HG03442 (cell line): ENCODE measurements around the gene L3MBTL4.

Experiments used
- ATAC-seq: cut with Tn5 transposase; IDR thresholded peaks from one replicate; pipeline ENCODE4 v1.9.1; 2021; ENCODE audit warnings: mild to moderate bottlenecking, moderate library complexity; ENCODE audit not compliant: unreplicated experiment

The L3MBTL4 gene

GRCh38 chr18:6255886-6256285 lies 158.8 kb downstream of the L3MBTL4 start:
- ATAC-seq = no peak

- ATAC-seq = no peak
Measured at GRCh38 chr18:6255116-6255705, 159.5 kb downstream of the L3MBTL4 start.

- ATAC-seq = no peak
Measured at GRCh38 chr18:6254456-6254855, 160.3 kb downstream of the L3MBTL4 start.

GRCh38 chr18:6251084-6251483 lies 163.6 kb downstream of the L3MBTL4 start:
- ATAC-seq = no peak

- no peak for ATAC-seq
Measured at GRCh38 chr18:6249788-6250187, 164.9 kb downstream of the L3MBTL4 start.

- ATAC-seq = peak; percentile 94
Measured at GRCh38 chr18:6249170-6249569, 165.5 kb downstream of the L3MBTL4 start.

- peak; percentile 39 for ATAC-seq
Measured at GRCh38 chr18:6248017-6248416, 166.7 kb downstream of the L3MBTL4 start.

- no peak for ATAC-seq
Measured at GRCh38 chr18:6242004-6242403, 172.7 kb downstream of the L3MBTL4 start.

- no peak for ATAC-seq
Measured at GRCh38 chr18:6239716-6240115, 175.0 kb downstream of the L3MBTL4 start.

GRCh38 chr18:6236258-6236657 lies 178.5 kb downstream of the L3MBTL4 start:
- ATAC-seq = no peak

GRCh38 chr18:6222271-6222670 lies 192.4 kb downstream of the L3MBTL4 start:
- ATAC-seq = no peak

- ATAC-seq = peak; percentile 73
Measured at GRCh38 chr18:6221602-6222014, 193.1 kb downstream of the L3MBTL4 start.

- no peak for ATAC-seq
Measured at GRCh38 chr18:6220129-6220528, 194.6 kb downstream of the L3MBTL4 start.

- no peak for ATAC-seq
Measured at GRCh38 chr18:6219116-6219717, 195.5 kb downstream of the L3MBTL4 start.

- no peak for ATAC-seq
Measured at GRCh38 chr18:6215888-6216287, 198.8 kb downstream of the L3MBTL4 start.

GRCh38 chr18:6211174-6211504 lies 203.6 kb downstream of the L3MBTL4 start:
- ATAC-seq = no peak

GRCh38 chr18:6210349-6211173 lies 204.2 kb downstream of the L3MBTL4 start:
- ATAC-seq = no peak

- no peak for ATAC-seq
Measured at GRCh38 chr18:6207941-6208340, 206.8 kb downstream of the L3MBTL4 start.

GRCh38 chr18:6207116-6207515 lies 207.6 kb downstream of the L3MBTL4 start:
- no peak for ATAC-seq

GRCh38 chr18:6205706-6206105 lies 209.0 kb downstream of the L3MBTL4 start:
- no peak for ATAC-seq

GRCh38 chr18:6204476-6204875 lies 210.2 kb downstream of the L3MBTL4 start:
- no peak for ATAC-seq

- ATAC-seq = no peak
Measured at GRCh38 chr18:6203791-6204190, 210.9 kb downstream of the L3MBTL4 start.
